HepG2 (cell line): ENCODE measurements around the gene ZNF620. TPM values are rescaled to one million over a fixed set of nuclear protein-coding genes. Genes with fewer than 3 reads are reported as not detected.

Experiments
- ATAC-seq: fragments of 200-7000 bp; cut with Tn5 transposase; 3 replicates; pipeline ENCODE4 v1.9.1; 2020; ENCODE audit warnings: mild to moderate bottlenecking, moderate library complexity
- BruUV-seq: library from RNA; stranded (reverse); fragments of 400-500 nt; replicated peaks from 2 replicates; lab custom pipeline; 2021; lab: Mats Ljungman, UMichigan
- CTCF ChIA-PET: fragments of 300-600 bp; formaldehyde crosslinking; extraction: SDS; loops from one replicate; lab custom pipeline; 2021; ENCODE audit warnings: low total read pairs, inconsistent platforms, low intra/inter-chr PET ratio; lab: Yijun Ruan, JAX
- POLR2A ChIA-PET: fragments of 350-600 bp; sonication (Branson Sonifier 250); formaldehyde crosslinking; loops from one replicate; lab custom pipeline; 2020; ENCODE audit warnings: antibody characterized with exemption, inconsistent platforms; lab: Yijun Ruan, JAX
- DNase-seq: peaks from one replicate; pipeline ENCODE4 v3.0.0-alpha.2; 2015; ENCODE audit warnings: low spot score
- FAIRE-seq: peaks from 3 replicates; lab custom pipeline; 2011; peaks lifted over from hg19 to GRCh38; lab: Jason Lieb, UNC
- H2AFZ ChIP-seq: one replicate; pipeline ENCODE4 v1.6.1; 2011; ENCODE audit warnings: low read length, inconsistent platforms
- H3K27ac ChIP-seq: fragments of 300-600 bp; 3 replicates; pipeline ENCODE4 v1.8.0; 2011; ENCODE audit warnings: mixed run types, mild to moderate bottlenecking, mixed read lengths, low read length, inconsistent platforms; ENCODE audit not compliant: insufficient read depth; ENCODE audit errors: extremely low read length
- H3K27me3 ChIP-seq, 2 experiments: fragments of 200-600 bp in 1 of 2; 2 replicates in 1 of 2; 3 replicates in 1 of 2; pipeline versions ENCODE4 v1.6.0 to v1.8.0; 2011; ENCODE audit warnings: low read length in 2 of 2, mild to moderate bottlenecking in 2 of 2, moderate library complexity in 2 of 2, inconsistent platforms in 1 of 2; ENCODE audit not compliant: insufficient read depth in 2 of 2, control insufficient read depth in 1 of 2
- H3K36me3 ChIP-seq, 2 experiments: fragments of 200-600 bp in 1 of 2; replicated peaks in 1 of 2; 2 replicates in 1 of 2; 3 replicates in 1 of 2; pipeline versions ENCODE4 v1.5.1 to v1.8.0; 2011; ENCODE audit warnings: low read length in 2 of 2, inconsistent platforms in 1 of 2; ENCODE audit not compliant: insufficient read depth in 2 of 2, control insufficient read depth in 1 of 2
- H3K4me1 ChIP-seq: 2 replicates; pipeline ENCODE4 v1.5.1; 2012; ENCODE audit warnings: low read length, inconsistent platforms; ENCODE audit not compliant: insufficient read depth
- H3K4me2 ChIP-seq: 2 replicates; pipeline ENCODE4 v1.6.0; 2011; ENCODE audit warnings: low read depth, low read length, inconsistent platforms
- H3K4me3 ChIP-seq, 3 experiments: fragments of 200-600 bp in 1 of 3; sonication (generic), shearing (Covaris generic) in 1 of 3; replicated peaks in 1 of 3; 2 replicates each; pipeline ENCODE4 v1.5.1; 2011 to 2016; ENCODE audit warnings: low read length in 3 of 3, inconsistent platforms in 2 of 3, low read depth in 2 of 3, mild to moderate bottlenecking in 2 of 3, control low read depth in 1 of 3, mixed read lengths in 1 of 3; ENCODE audit not compliant: insufficient read depth in 1 of 3
- H3K79me2 ChIP-seq: one replicate; pipeline ENCODE4 v1.6.1; 2011; ENCODE audit warnings: low read length, inconsistent platforms; ENCODE audit not compliant: insufficient read depth
- H3K9ac ChIP-seq: 2 replicates; pipeline ENCODE4 v1.6.0; 2011; ENCODE audit warnings: mild to moderate bottlenecking, low read depth, low read length, inconsistent platforms; ENCODE audit not compliant: insufficient read depth
- H3K9me3 ChIP-seq: 2 replicates; pipeline ENCODE4 v1.5.1; 2012; ENCODE audit warnings: mild to moderate bottlenecking, low read length
- H4K20me1 ChIP-seq: 2 replicates; pipeline ENCODE4 v1.6.0; 2011; ENCODE audit warnings: inconsistent platforms, mild to moderate bottlenecking, low read length, moderate library complexity; ENCODE audit not compliant: insufficient read depth
- CENPX ChIP-seq: sonication (generic); formaldehyde crosslinking; IDR thresholded peaks from 2 replicates; pipeline ENCODE4 v1.9.0; 2021; ENCODE audit warnings: mild to moderate bottlenecking, missing genetic modification reagents, moderate library complexity
- CTCF ChIP-seq: sonication (generic); formaldehyde crosslinking; IDR thresholded peaks from 2 replicates; pipeline ENCODE4 v1.5.0; 2020; ENCODE audit warnings: mild to moderate bottlenecking, missing genetic modification reagents, moderate library complexity
- JARID2 ChIP-seq: sonication (generic); formaldehyde crosslinking; IDR thresholded peaks from 2 replicates; pipeline ENCODE4 v1.8.1; 2023; ENCODE audit warnings: missing genetic modification reagents, inconsistent platforms; ENCODE audit not compliant: insufficient replicate concordance
- SALL1 ChIP-seq: sonication (generic); formaldehyde crosslinking; IDR thresholded peaks from 2 replicates; pipeline ENCODE4 v1.8.0; 2022; ENCODE audit warnings: mild to moderate bottlenecking, missing genetic modification reagents
- SMARCE1 ChIP-seq: fragments of 450-650 bp; IDR thresholded peaks from 2 replicates; pipeline ENCODE4 v1.6.1; 2017; ENCODE audit warnings: borderline replicate concordance
- SP2 ChIP-seq: sonication (generic); formaldehyde crosslinking; IDR thresholded peaks from 2 replicates; pipeline ENCODE4 v1.5.1; 2020; ENCODE audit warnings: mild to moderate bottlenecking, missing genetic modification reagents
- TFDP2 ChIP-seq: sonication (generic); formaldehyde crosslinking; IDR thresholded peaks from 2 replicates; pipeline ENCODE4 v1.4.0; 2020; ENCODE audit warnings: missing genetic modification reagents
- THAP11 ChIP-seq: IDR thresholded peaks from 2 replicates; pipeline ENCODE4 v1.6.1; 2016; ENCODE audit warnings: missing biosample characterization, missing genetic modification reagents
- ZFX ChIP-seq: sonication (generic); formaldehyde crosslinking; IDR thresholded peaks from 2 replicates; pipeline ENCODE4 v1.4.0; 2020; ENCODE audit warnings: mild to moderate bottlenecking, low read depth, missing genetic modification reagents, moderate library complexity
- ZFY ChIP-seq: sonication (generic); formaldehyde crosslinking; IDR thresholded peaks from 2 replicates; pipeline ENCODE4 v1.4.0; 2020; ENCODE audit warnings: missing genetic modification reagents
- ZNF710 ChIP-seq: sonication (generic); formaldehyde crosslinking; IDR thresholded peaks from 2 replicates; pipeline ENCODE4 v1.5.0; 2020; ENCODE audit warnings: mild to moderate bottlenecking, missing genetic modification reagents, borderline replicate concordance
- WGBS: methylation state at CpG from one replicate; pipeline ENCODE4 v1.1.6; 2017; ENCODE audit warnings: low lambda C conversion rate; 5-methylcytosine and 5-hydroxymethylcytosine counted together
- in situ Hi-C: cut with HindIII; loops from 2 replicates; pipeline ENCODE4 v1.10.0; 2017; ENCODE audit warnings: low pct_unique_long_range_greater_than_20kb; ENCODE audit not compliant: extremely low pct_ligation_motif_present
- intact Hi-C: fragments of 100-400 bp; cut with micrococcal nuclease; formaldehyde crosslinking; loops from one replicate; pipeline ENCODE4 v1.10.0; 2022; ENCODE audit not compliant: unreplicated experiment
- polyA plus RNA-seq, 8 experiments: library from polyadenylated mRNA; depleted of rRNA in 3 of 8; stranded (reverse) in 7 of 8; unstranded in 1 of 8; fragments of >200 nt; fragmentation: Illumina TruSeq in 4 of 8; extraction: Trizol in 4 of 8; gene quantifications; 2 replicates each; pipeline versions ENCODE4 v1.2.1 to v1.2.3, GENCODE V29; 2011 to 2016; ENCODE audit warnings: low read depth in 4 of 8, missing spikeins in 1 of 8, mixed read lengths in 1 of 8; ENCODE audit not compliant: insufficient read depth in 1 of 8
- total RNA-seq, 5 experiments: library from RNA; depleted of rRNA; stranded (reverse); fragments of >200 nt; fragmentation: Illumina TruSeq; extraction: Trizol; gene quantifications; 2 replicates each; pipeline ENCODE4 v1.2.3, GENCODE V29; 2016; ENCODE audit warnings: low read depth in 1 of 5

ZNF620 gene
- total and polyA plus RNA-seq, 2 of the 13 experiments (the other 11 are each of a cell fraction or from before 2014, with no cell fraction given) = 2.3 to 12.2 TPM

GRCh38 chr3:40470701-40471100 lies 35.1 kb upstream of the ZNF620 start:
- WGBS = 71% methylated on average over 4 of the region's 4 CpGs
- Histone ChIP-seq H2AFZ (no peak overlapping the region), H3K27me3 (no peaks in the 10 kb centered on the region), H3K79me2 (no peaks in the 10 kb centered on the region), H3K9me3 (no peaks in the 10 kb centered on the region), H4K20me1 (no peaks in the 10 kb centered on the region), H3K9ac (no peak overlapping the region), H3K4me1 (peaks cover 12% of the 10 kb centered on the region), H3K27ac (no peak overlapping the region), H3K4me2 (no peak overlapping the region), H3K36me3 (no peaks in the 10 kb centered on the region), H3K4me3 (no peak overlapping the region)
- FAIRE-seq (no peak), ATAC-seq (no peak), DNase-seq (no peak)
- ChIA-PET CTCF (no interaction called here), POLR2A (no interaction called here)
- TF ChIP-seq SMARCE1 = no peak
- no peak for TF ChIP-seq CENPX (CRISPR knock-in tag)
- no peak for TF ChIP-seq JARID2
- intact Hi-C loops = no loop called here
- no TSS peak for BruUV-seq
- in situ Hi-C loops = no loop called here

- peak; percentile 59 for DNase-seq
- WGBS = 9% methylated on average over 24 of the region's 48 CpGs
- peak within 1 kb of the TSS; percentile 95 to 96 (median 95) for H3K4me3 ChIP-seq
- H3K4me2 ChIP-seq = peak within 1 kb of the TSS; percentile 97
- H3K27me3 ChIP-seq = no peaks in the 10 kb centered on the region; a peak in 1 of 5 replicates
- peak; percentile 92 for ATAC-seq
- CTCF ChIA-PET = no interaction called here
- H4K20me1 ChIP-seq = no peaks in the 10 kb centered on the region
- H3K27ac ChIP-seq = peak within 1 kb of the TSS; percentile 51
- in situ Hi-C loops (no loop called here), intact Hi-C loops (loop anchor here (1.0 kb wide), 1 partner anchor 29 kb away; no protein-coding TSS in a partner anchor)
- peaks cover 0 to 8% of the 10 kb centered on the region in 2 experiments; a peak in 1 of 5 replicates for H3K36me3 ChIP-seq
- peak within 1 kb of the TSS; percentile 77 for H3K9ac ChIP-seq
- H3K9me3 ChIP-seq = no peaks in the 10 kb centered on the region
- peak; percentile 67 for FAIRE-seq
- POLR2A ChIA-PET = interaction anchor here (0.8 to 3.4 kb wide), 11 partner anchors 11 to 49 kb away, joined by 3 to 54 read pairs (median 5); partner anchors contain the start of genes RPL14 and ZNF620
- peaks cover 19% of the 10 kb centered on the region for H3K4me1 ChIP-seq
- no peaks in the 10 kb centered on the region for H3K79me2 ChIP-seq
- H2AFZ ChIP-seq = peak within 1 kb of the TSS; percentile 93
- BruUV-seq = TSS peak; percentile 96
- peak; percentile 51 for TF ChIP-seq SALL1 (CRISPR knock-in tag)
- TF ChIP-seq TFDP2 (CRISPR knock-in tag) = no peak; the same call in 1 of the 2 replicates
- TF ChIP-seq THAP11 = peak; percentile 55
- peak; percentile 89 for TF ChIP-seq ZFX (CRISPR knock-in tag)
- TF ChIP-seq ZNF710 (CRISPR knock-in tag) = no peak
- TF ChIP-seq CTCF = peak; percentile 8; the same call in 1 of the 2 replicates
- TF ChIP-seq SP2 (CRISPR knock-in tag) = no peak
- TF ChIP-seq ZFY = peak; percentile 89
These were observed 29.1 kb upstream of the ZNF620 start, which contains the start of gene ZNF619 for GRCh38 chr3:40476478-40477470. Gene ZNF619, plus strand, starts transcription at chr3:40477122. Its CDS starts 858 bp downstream, at chr3:40477980.
